ENCODE results near the gene ABTB1. TPM values are rescaled to one million over a fixed set of nuclear protein-coding genes. Genes with fewer than 3 reads are reported as not detected.

Gene ABTB1
- total RNA-seq, 1 experiment from 2014 or later, result 12.5 TPM

- ATAC-seq, result no peak
- TF ChIP-seq EMX1 (CRISPR knock-in tag; IDR thresholded peaks at IDR 0.05), result no peak
- TF ChIP-seq, protein P1, sequence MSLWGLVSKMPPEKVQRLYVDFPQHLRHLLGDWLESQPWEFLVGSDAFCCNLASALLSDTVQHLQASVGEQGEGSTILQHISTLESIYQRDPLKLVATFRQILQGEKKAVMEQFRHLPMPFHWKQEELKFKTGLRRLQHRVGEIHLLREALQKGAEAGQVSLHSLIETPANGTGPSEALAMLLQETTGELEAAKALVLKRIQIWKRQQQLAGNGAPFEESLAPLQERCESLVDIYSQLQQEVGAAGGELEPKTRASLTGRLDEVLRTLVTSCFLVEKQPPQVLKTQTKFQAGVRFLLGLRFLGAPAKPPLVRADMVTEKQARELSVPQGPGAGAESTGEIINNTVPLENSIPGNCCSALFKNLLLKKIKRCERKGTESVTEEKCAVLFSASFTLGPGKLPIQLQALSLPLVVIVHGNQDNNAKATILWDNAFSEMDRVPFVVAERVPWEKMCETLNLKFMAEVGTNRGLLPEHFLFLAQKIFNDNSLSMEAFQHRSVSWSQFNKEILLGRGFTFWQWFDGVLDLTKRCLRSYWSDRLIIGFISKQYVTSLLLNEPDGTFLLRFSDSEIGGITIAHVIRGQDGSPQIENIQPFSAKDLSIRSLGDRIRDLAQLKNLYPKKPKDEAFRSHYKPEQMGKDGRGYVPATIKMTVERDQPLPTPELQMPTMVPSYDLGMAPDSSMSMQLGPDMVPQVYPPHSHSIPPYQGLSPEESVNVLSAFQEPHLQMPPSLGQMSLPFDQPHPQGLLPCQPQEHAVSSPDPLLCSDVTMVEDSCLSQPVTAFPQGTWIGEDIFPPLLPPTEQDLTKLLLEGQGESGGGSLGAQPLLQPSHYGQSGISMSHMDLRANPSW (CRISPR knock-in tag; conservative IDR thresholded peaks at IDR 0.05; ENCODE audit: low read depth), result no peak
- no peak for TF ChIP-seq ELF4 (CRISPR knock-in tag; IDR thresholded peaks at IDR 0.05; ENCODE audit: low read depth)
- TF ChIP-seq, protein P2, sequence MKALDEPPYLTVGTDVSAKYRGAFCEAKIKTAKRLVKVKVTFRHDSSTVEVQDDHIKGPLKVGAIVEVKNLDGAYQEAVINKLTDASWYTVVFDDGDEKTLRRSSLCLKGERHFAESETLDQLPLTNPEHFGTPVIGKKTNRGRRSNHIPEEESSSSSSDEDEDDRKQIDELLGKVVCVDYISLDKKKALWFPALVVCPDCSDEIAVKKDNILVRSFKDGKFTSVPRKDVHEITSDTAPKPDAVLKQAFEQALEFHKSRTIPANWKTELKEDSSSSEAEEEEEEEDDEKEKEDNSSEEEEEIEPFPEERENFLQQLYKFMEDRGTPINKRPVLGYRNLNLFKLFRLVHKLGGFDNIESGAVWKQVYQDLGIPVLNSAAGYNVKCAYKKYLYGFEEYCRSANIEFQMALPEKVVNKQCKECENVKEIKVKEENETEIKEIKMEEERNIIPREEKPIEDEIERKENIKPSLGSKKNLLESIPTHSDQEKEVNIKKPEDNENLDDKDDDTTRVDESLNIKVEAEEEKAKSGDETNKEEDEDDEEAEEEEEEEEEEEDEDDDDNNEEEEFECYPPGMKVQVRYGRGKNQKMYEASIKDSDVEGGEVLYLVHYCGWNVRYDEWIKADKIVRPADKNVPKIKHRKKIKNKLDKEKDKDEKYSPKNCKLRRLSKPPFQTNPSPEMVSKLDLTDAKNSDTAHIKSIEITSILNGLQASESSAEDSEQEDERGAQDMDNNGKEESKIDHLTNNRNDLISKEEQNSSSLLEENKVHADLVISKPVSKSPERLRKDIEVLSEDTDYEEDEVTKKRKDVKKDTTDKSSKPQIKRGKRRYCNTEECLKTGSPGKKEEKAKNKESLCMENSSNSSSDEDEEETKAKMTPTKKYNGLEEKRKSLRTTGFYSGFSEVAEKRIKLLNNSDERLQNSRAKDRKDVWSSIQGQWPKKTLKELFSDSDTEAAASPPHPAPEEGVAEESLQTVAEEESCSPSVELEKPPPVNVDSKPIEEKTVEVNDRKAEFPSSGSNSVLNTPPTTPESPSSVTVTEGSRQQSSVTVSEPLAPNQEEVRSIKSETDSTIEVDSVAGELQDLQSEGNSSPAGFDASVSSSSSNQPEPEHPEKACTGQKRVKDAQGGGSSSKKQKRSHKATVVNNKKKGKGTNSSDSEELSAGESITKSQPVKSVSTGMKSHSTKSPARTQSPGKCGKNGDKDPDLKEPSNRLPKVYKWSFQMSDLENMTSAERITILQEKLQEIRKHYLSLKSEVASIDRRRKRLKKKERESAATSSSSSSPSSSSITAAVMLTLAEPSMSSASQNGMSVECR (CRISPR knock-in tag; IDR thresholded peaks at IDR 0.05; ENCODE audit: borderline replicate concordance), result no peak
- H3K27me3 Mint-ChIP-seq (ENCODE audit: low read depth), result no peaks in the 10 kb centered on the region
- H3K4me1 Mint-ChIP-seq, result peaks cover 23% of the 10 kb centered on the region
- H3K27ac Mint-ChIP-seq, result no peak overlapping the region
- POLR2A ChIA-PET, result no interaction called here
- H3K9me3 Mint-ChIP-seq, result peaks cover 20% of the 10 kb centered on the region
- H3K36me3 Mint-ChIP-seq, result no peaks in the 10 kb centered on the region
- CTCF ChIA-PET, result interaction anchor here (1.0 to 3.3 kb wide), 6 partner anchors 10 to 125 kb away, joined by 3 to 29 read pairs (median 6); no protein-coding TSS in a partner anchor
- DNase-seq (ENCODE audit: low spot score), result no peak
- no peak overlapping the region for H3K4me3 Mint-ChIP-seq
Measured at GRCh38 chr3:127706312-127706711, 33.6 kb downstream of the ABTB1 start.

GRCh38 chr3:127706785-127707351 is 34.1 kb downstream of the ABTB1 start:
- H3K27ac Mint-ChIP-seq, result no peak overlapping the region
- no peak for ATAC-seq
- no peak overlapping the region for H3K4me3 Mint-ChIP-seq
- peaks cover 20% of the 10 kb centered on the region for H3K9me3 Mint-ChIP-seq
- no peak for TF ChIP-seq MYBL2 (CRISPR knock-in tag; IDR thresholded peaks at IDR 0.05)
- no peak for TF ChIP-seq NFATC4 (CRISPR knock-in tag; IDR thresholded peaks at IDR 0.05)
- TF ChIP-seq, protein P3, sequence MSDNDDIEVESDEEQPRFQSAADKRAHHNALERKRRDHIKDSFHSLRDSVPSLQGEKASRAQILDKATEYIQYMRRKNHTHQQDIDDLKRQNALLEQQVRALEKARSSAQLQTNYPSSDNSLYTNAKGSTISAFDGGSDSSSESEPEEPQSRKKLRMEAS (CRISPR knock-in tag; IDR thresholded peaks at IDR 0.05), result no peak
- TF ChIP-seq RORB (CRISPR knock-in tag; IDR thresholded peaks at IDR 0.05), result no peak
- no peak for TF ChIP-seq CBFB (CRISPR knock-in tag; IDR thresholded peaks at IDR 0.05; ENCODE audit: low read depth)
- TF ChIP-seq PRRX2 (CRISPR knock-in tag; IDR thresholded peaks at IDR 0.05), result no peak
- TF ChIP-seq CTCF (IDR thresholded peaks at IDR 0.05), result no peak
- no peak for TF ChIP-seq CREB1 (CRISPR knock-in tag; IDR thresholded peaks at IDR 0.05)
- DNase-seq (ENCODE audit: low spot score), result no peak
- H3K27me3 Mint-ChIP-seq (ENCODE audit: low read depth), result no peaks in the 10 kb centered on the region
- POLR2A ChIA-PET, result no interaction called here
- no peaks in the 10 kb centered on the region for H3K36me3 Mint-ChIP-seq
- peaks cover 25% of the 10 kb centered on the region for H3K4me1 Mint-ChIP-seq
- CTCF ChIA-PET, result interaction anchor here (1.0 to 3.3 kb wide), 6 partner anchors 10 to 125 kb away, joined by 3 to 29 read pairs (median 6); no protein-coding TSS in a partner anchor

DNA sequence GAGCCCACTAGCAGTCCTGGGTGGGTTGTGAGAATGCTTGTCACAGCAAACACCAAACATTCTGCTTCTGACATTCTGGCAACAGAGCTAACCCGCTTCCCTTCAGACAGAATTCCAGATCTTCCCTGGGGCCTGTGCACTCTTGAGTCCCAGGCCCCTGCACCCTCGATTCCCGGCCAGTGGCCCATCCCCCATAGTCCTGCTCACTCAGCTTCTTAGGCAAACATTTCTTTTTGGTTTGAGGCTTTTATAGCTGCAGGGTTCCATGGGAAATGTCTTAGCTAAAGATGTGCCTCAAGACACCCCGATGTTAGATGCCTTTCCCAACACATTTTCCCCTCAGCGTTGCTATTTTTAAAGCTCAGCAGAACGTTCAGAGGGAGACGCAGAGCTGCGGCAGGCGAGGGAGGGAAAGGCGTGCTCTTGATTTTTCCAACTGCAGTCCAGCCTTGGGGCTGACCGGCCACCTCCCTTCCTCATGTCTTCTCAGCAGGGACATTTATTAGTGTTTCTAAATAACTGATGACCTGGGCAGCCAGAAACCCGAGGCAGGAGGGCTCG is 35.2 kb downstream of the ABTB1 start:
- ChIA-PET POLR2A (no interaction called here), CTCF (interaction anchor here (0.7 to 3.3 kb wide), 5 partner anchors 11 to 126 kb away, joined by 3 to 29 read pairs (median 7); no protein-coding TSS in a partner anchor)
- H3K36me3 Mint-ChIP-seq, result no peaks in the 10 kb centered on the region
- DNase-seq (ENCODE audit: low spot score), result no peak
- H3K27me3 Mint-ChIP-seq (ENCODE audit: low read depth), result no peaks in the 10 kb centered on the region
- peaks cover 25% of the 10 kb centered on the region for H3K4me1 Mint-ChIP-seq
- no peak overlapping the region for H3K4me3 Mint-ChIP-seq
- no peak overlapping the region for H3K27ac Mint-ChIP-seq
- no peak; the same call in 1 of the 2 replicates for ATAC-seq
- TF ChIP-seq ZNF232 (CRISPR knock-in tag; IDR thresholded peaks at IDR 0.05) (no peak), NFATC4 (CRISPR knock-in tag; IDR thresholded peaks at IDR 0.05) (no peak), ATF6 (CRISPR knock-in tag; IDR thresholded peaks at IDR 0.05) (no peak), SP1 (CRISPR knock-in tag; conservative IDR thresholded peaks at IDR 0.05) (no peak), IRF1 (CRISPR knock-in tag; IDR thresholded peaks at IDR 0.05) (no peak), ZNF263 (CRISPR knock-in tag; IDR thresholded peaks at IDR 0.05; ENCODE audit: low read depth) (no peak)
- TF ChIP-seq, protein P4, sequence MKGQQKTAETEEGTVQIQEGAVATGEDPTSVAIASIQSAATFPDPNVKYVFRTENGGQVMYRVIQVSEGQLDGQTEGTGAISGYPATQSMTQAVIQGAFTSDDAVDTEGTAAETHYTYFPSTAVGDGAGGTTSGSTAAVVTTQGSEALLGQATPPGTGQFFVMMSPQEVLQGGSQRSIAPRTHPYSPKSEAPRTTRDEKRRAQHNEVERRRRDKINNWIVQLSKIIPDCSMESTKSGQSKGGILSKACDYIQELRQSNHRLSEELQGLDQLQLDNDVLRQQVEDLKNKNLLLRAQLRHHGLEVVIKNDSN (CRISPR knock-in tag; IDR thresholded peaks at IDR 0.05), result no peak
- peaks cover 20% of the 10 kb centered on the region for H3K9me3 Mint-ChIP-seq
